Nucleus accumbens (tissue), 56 donors: Measurements from ENCODE around the gene BRCA1.
"Not testable (repeated sequence)": the region's sequence is repeated elsewhere in the genome, so short reads cannot be mapped to it uniquely, and the experiment has no call there.

Experiments used
- DNase-seq, 56 donors: peaks; one replicate each; lab custom pipeline; 2025; lab: John Stamatoyannopoulos, UW

Gene BRCA1

DNA sequence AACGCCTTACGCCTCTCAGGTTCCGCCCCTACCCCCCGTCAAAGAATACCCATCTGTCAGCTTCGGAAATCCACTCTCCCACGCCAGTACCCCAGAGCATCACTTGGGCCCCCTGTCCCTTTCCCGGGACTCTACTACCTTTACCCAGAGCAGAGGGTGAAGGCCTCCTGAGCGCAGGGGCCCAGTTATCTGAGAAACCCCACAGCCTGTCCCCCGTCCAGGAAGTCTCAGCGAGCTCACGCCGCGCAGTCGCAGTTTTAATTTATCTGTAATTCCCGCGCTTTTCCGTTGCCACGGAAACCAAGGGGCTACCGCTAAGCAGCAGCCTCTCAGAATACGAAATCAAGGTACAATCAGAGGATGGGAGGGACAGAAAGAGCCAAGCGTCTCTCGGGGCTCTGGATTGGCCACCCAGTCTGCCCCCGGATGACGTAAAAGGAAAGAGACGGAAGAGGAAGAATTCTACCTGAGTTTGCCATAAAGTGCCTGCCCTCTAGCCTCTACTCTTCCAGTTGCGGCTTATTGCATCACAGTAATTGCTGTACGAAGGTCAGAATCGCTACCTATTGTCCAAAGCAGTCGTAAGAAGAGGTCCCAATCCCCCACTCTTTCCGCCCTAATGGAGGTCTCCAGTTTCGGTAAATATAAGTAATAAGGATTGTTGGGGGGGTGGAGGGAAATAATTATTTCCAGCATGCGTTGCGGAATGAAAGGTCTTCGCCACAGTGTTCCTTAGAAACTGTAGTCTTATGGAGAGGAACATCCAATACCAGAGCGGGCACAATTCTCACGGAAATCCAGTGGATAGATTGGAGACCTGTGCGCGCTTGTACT lies at the start of gene BRCA1:
TSS of gene BRCA1 (minus strand) at position 232 of the 834 bp plus-strand sequence. CDS start 1,268 bp downstream, outside the sequence.
- DNase-seq = peak; percentile 18 to 96 (median 80)

DNA sequence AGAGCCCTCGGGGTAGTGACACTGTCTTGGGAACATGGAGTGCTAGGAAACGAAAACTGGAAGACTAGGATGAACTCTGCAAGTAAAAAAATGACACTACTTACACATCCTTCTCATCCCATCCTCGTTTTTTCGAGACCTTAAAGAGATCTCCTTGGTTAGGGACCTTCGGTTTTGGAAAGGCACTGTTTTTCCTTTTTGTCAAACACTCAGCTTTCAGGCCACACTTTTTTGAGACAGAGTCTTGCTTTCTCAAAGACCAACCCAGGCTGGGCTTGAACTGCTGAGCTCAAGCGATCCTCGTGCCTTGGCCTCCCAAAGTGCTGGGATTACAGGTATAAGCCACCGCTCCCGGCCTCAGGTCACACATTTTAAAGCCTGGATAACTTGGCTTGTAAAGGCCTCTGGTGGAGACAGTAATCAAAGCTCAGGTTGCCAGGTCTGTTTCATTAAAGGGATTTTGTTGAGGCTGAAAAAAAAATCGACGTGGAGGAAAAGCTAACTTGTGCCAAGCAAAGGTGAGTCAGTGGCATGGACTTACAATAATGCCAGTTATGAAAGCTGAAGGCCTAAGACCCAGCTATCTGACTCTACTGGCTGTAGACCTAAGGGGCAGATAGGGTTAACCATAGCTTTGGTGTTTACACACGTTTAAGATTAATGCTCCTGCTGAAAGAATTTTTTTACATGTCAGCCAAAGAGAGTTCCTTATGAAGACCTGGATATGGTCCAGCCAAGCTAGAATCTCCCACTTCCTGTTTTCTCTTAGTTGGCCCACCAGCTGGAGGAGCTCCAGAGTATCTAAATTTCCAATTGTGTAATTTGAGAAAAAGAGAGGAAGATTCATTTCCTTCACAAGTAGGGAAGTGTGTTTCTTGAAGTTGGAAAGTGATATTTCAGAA lies 46.7 kb upstream of the BRCA1 start:
- DNase-seq = peak in 6 of 56 donors; percentile 1 to 36 (median 16)

GRCh38 chr17:43170766-43171585 lies 45.8 kb upstream of the BRCA1 start, which contains the start of gene NBR1:
TSS of gene NBR1 (plus strand) at chr17:43171214. CDS start at chr17:43175800, 4,586 bp downstream.
- peak; percentile 78 to 98 (median 95) for DNase-seq

GRCh38 chr17:43170140-43170765 lies 45.1 kb upstream of the BRCA1 start:
- DNase-seq = peak in 55 of 56 donors; percentile 46 to 94 (median 83)

DNA sequence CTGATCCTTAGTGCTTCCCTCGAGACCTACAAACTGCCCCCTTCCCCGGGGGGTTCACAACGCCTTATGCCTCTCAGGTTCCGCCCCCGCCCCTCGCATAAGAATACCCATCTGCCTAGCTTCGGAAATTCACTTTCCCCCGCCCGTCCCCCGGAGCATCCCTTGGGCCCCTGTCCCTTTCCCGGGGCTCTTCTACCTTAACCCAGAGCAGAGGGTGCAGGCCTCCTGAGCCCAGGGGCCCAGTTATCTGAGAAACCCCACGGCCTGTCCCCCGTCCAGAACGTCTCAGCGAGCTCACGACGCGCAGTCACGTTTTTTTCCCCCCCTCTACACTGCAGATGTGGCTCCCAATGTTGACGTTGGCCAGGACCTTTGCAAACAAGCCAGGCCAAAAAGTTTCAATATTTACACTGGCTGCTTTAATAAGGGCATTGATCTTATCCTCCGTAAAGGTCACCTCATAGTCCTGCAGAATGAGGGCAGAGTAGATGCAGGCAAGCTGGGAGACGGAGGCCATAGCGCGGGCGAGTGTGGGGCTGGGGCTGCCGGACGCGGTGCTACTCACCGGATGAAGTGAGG lies 44.5 kb upstream of the BRCA1 start:
- DNase-seq = peak in 15 of 56 donors; percentile 4 to 63 (median 30)

DNA sequence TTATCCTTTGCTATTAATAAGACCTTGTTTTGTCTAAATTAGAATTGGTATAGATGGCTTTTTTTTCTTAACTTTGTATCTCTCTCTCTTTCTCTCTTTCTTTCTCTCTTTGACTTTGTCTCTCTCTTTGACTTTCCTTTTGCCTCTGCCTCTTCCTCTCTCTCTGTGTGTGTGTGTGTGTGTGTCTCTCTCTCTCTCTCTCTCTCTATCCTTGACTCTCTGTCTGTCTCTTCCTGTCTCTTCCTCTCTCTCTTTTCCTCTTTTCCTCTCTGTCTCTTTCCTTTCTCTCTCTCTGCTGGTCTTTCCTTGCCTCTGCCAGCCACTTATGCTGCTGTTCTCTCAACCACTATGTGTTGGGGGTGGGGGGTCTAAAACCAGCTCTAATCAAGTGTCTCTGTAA lies 40.8 kb upstream of the BRCA1 start:
- not testable (repeated sequence) for DNase-seq

DNA sequence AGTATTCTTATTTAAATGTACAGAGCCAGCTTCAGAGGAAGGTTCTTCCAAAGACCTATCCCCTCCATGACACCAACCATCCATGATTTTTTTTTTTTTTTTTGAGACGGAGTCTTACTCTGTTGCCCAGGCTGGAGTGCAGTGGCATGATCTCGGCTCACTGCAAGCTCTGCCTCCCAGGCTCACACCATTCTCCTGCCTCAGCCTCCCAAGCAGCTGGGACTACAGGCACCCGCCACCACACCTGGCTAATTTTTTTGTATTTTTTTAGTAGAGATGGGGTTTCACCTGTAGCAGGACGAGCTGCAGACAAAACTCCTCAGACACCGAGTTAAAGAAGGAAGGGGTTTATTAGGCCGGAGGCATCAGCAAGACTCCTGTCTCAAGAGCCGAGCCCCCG lies 34.8 kb upstream of the BRCA1 start:
- DNase-seq = not testable (repeated sequence)

DNA sequence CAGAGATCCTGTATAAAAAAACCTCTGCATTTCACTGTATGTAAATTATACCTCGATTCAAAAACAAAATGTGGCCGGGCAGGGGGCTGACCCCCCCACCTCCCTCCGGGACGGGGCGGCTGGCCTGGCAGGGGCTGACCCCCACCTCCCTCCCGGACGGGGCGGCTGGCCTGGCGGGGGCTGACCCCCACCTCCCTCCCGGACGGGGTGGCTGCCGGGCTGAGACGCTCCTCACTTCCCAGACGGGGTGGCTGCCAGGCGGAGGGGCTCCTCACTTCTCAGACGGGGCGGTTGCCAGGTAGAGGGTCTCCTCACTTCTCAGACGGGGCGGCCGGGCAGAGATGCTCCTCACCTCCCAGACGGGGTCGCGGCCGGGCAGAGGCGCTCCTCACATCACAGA lies 34.1 kb upstream of the BRCA1 start:
- DNase-seq = not testable (repeated sequence)

DNA sequence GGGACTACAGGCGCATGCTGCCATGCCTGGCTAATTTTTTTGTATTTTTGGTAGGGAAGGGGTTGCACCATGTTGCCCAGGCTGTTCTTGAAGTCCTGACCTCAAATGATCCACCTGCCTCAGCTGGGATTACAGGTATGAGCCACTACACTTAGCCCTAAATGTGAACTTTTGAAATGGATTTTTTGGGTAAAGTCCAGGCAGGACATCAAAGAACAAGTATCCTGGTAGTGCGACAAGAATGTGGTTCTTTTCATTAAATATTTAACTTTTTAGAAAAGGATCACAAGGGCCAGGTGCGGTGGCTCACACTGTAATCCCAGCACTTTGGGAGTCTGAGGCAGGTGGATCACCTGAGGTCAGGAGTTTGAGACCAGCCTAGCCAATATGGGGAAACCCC lies 30.5 kb upstream of the BRCA1 start:
- no peak for DNase-seq

DNA sequence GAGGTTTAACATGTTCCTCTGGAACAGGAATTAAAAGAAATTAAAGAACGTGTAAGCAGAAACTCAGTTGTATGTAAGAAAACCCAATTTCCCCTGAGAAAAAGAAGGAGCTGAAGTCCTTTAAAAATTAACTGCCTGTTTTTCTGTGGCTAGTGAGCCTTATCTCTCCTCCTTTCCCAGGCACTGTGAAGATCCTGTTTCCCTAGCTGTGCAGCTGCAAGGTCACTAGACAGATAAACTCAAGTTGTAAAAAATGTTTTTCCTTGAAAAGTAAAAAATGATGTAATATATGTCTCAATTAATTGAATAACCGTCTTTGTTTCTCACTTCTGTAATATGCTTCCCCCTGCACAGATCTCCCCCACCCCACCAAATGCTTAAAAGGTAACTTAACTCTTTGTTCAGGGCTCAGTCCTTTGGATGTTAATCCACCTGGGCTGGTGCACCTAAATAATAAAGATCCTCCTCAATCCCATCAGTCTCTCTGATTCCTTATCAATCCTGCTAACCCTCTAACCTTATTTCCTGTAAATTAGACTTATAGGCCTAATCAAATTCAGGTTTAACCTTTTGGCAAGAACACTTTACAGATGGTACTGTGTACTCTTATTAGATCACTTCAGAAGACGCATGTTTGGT lies 28.2 kb upstream of the BRCA1 start:
- DNase-seq = not testable (repeated sequence)

- no peak for DNase-seq
Observed at GRCh38 chr17:43151880-43152456, 26.8 kb upstream of the BRCA1 start.

GRCh38 chr17:43146649-43147048 lies 21.5 kb upstream of the BRCA1 start:
- no peak for DNase-seq

GRCh38 chr17:43143201-43143600 lies 18.0 kb upstream of the BRCA1 start:
- DNase-seq = no peak

DNA sequence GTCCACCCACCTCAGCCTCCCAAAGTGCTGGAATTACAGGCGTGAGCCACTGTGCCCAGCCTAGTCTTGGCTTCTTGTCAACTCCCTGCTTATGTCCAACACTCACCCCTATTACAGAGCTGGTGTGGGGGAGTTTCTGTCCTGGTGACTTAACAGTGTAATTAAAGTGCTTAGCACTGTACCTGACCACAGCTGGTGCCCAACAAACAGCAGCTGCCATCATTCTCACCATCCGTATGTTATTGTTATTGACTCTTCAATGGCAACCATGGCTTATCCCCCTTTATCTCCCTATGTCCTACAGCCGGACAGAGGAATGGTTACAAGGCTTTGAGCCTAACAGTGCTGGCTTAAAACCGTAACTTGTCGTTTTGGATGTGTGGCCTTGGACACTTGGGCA lies 17.0 kb upstream of the BRCA1 start:
- DNase-seq = no peak

DNA sequence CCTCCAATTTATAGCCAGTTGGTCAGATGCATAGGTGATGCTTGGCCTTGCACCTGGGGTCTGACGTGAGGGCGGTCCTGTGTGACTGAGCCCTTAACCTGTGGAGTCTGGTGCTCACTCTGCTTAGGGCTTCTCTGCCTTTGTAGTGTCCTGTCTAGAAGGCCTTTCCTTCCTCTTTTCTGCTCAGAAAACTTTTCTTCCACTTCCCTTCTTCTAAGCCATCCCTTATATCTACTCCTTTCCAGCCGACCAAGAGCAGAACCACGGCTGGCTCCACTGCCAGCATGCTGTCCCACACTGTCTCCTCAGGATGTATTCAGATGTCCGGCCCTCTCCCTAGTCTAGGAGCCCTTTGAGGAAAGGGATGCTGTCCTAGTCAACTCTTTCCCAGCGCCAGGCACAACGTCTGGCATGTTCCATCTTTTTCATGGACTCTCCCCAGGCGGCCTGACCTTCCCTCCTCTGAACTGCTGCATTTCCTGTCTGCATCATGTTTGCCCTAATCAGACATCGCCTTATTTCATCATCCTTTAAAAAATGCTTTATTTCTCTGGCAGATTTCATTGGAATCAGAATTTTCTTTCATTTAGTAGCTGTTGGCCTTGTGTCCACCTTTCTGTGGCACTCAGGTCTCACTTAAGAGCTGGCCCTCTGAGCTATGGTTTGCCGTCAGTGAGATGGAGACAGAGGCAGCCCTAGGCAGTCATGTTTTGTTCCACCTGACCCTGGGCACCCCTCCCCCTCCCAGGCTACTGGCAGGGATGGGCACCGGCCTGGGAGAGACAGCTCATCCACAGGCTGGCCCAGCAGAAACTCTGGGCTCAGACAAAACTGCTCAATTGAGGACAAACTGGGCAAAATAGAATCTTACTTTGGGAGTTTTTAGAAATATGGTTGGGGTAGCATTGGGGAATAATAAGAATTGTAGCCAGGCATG lies 15.5 kb upstream of the BRCA1 start:
- no peak for DNase-seq

DNA sequence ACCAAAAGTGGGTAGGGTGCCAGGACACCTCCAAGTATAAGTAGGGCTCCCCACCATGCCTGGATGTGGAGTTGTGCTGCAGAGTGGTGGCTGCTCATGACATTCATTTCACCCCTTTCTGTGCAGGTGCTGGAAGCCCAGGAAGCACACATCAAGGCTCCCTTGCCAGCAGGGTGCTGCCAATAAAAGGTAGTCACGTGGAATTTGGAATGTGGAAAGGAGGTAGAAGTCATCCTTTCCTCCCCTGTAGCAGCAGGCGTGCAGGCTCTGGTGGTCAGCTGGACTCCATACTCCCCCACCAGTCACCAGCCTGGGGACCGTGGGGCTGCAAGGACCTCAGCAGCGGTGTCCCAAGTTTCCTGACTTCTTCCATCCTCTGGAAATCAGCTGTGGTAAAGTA lies 13.4 kb upstream of the BRCA1 start:
- DNase-seq = not testable (repeated sequence)

- DNase-seq = not testable (repeated sequence)
Observed at GRCh38 chr17:43136574-43136973, 11.4 kb upstream of the BRCA1 start.
